Neural progenitor cell (in vitro differentiated cells): ENCODE measurements around the gene TRIO. TPM values are rescaled to one million over a fixed set of nuclear protein-coding genes. Genes with fewer than 3 reads are reported as not detected.

ENCODE experiments used
- DNase-seq: peaks from one replicate; pipeline ENCODE4 v3.0.0-alpha.2; 2016; ENCODE audit warnings: low spot score
- H2AFZ ChIP-seq: fragments of 200-600 bp; sonication (generic); replicated peaks from 2 replicates; pipeline ENCODE4 v1.6.1; 2016; ENCODE audit warnings: antibody characterized with exemption
- H3F3A ChIP-seq: fragments of 200-600 bp; sonication (generic); 2 replicates; pipeline ENCODE4 v1.6.1; 2016; ENCODE audit warnings: antibody characterized with exemption, low read depth
- H3K27ac ChIP-seq: fragments of 200-600 bp; sonication (generic); 2 replicates; pipeline ENCODE4 v1.5.1; 2016; ENCODE audit warnings: mild to moderate bottlenecking
- H3K27me3 ChIP-seq: fragments of 200-600 bp; sonication (generic); 2 replicates; pipeline ENCODE4 v1.6.1; 2016; ENCODE audit warnings: mild to moderate bottlenecking, moderate library complexity
- H3K36me3 ChIP-seq: fragments of 200-600 bp; sonication (generic); 2 replicates; pipeline ENCODE4 v1.5.1; 2016
- H3K4me1 ChIP-seq: fragments of 200-600 bp; sonication (generic); 2 replicates; pipeline ENCODE4 v1.6.1; 2016; ENCODE audit warnings: mixed run types
- H3K4me2 ChIP-seq: fragments of 200-600 bp; sonication (generic); 2 replicates; pipeline ENCODE4 v1.6.1; 2016
- H3K4me3 ChIP-seq: fragments of 200-600 bp; sonication (generic); 2 replicates; pipeline ENCODE4 v1.5.1; 2016
- H3K79me2 ChIP-seq: fragments of 200-600 bp; sonication (generic); 2 replicates; pipeline ENCODE4 v1.6.1; 2016; ENCODE audit warnings: low read depth
- H3K9ac ChIP-seq: fragments of 200-600 bp; sonication (generic); 2 replicates; pipeline ENCODE4 v1.6.1; 2016
- H3K9me3 ChIP-seq: fragments of 200-600 bp; sonication (generic); 2 replicates; pipeline ENCODE4 v1.5.1; 2016; ENCODE audit warnings: low read depth
- H4K20me1 ChIP-seq: fragments of 200-600 bp; sonication (generic); 2 replicates; pipeline ENCODE4 v1.6.1; 2016; ENCODE audit warnings: low read depth
- H3K27ac Mint-ChIP-seq: 3 replicates; pipeline ENCODE4 v1.8.0; 2021; ENCODE audit warnings: mixed read lengths
- H3K27me3 Mint-ChIP-seq: 2 replicates; pipeline ENCODE4 v1.8.0; 2022; ENCODE audit warnings: low read depth, mild to moderate bottlenecking, inconsistent platforms, moderate library complexity, mixed read lengths; ENCODE audit not compliant: insufficient read depth
- H3K36me3 Mint-ChIP-seq: 3 replicates; pipeline ENCODE4 v1.8.0; 2021; ENCODE audit warnings: mixed read lengths
- H3K4me1 Mint-ChIP-seq: 3 replicates; pipeline ENCODE4 v1.8.0; 2021; ENCODE audit warnings: mixed read lengths
- H3K4me3 Mint-ChIP-seq: 3 replicates; pipeline ENCODE4 v1.8.0; 2021; ENCODE audit warnings: mild to moderate bottlenecking, moderate library complexity, mixed read lengths
- H3K9me3 Mint-ChIP-seq: 3 replicates; pipeline ENCODE4 v1.8.0; 2020; ENCODE audit warnings: mixed read lengths
- CTCF ChIP-seq: fragments of 200-600 bp; sonication (generic); IDR thresholded peaks from 2 replicates; pipeline ENCODE4 v1.5.1; 2017; ENCODE audit warnings: antibody characterized with exemption, mild to moderate bottlenecking
- EZH2 ChIP-seq: fragments of 200-600 bp; sonication (generic); IDR thresholded peaks from 2 replicates; pipeline ENCODE4 v1.6.1; 2017; ENCODE audit warnings: antibody characterized with exemption, mild to moderate bottlenecking, moderate library complexity
- EZH2phosphoT487 ChIP-seq: fragments of 200-600 bp; sonication (generic); IDR thresholded peaks from 2 replicates; pipeline ENCODE4 v1.6.1; 2017; ENCODE audit warnings: antibody characterized with exemption
- total RNA-seq: library from RNA; depleted of rRNA; stranded (reverse); fragments of >200 nt; gene quantifications from 2 replicates; pipeline ENCODE4 v1.2.3, GENCODE V29; 2015; ENCODE audit warnings: low replicate concordance

TRIO gene
- total RNA-seq, 1 donor from 2014 or later, result 84.7 TPM

- Histone ChIP-seq H3F3A (no peaks in the 10 kb centered on the region), H3K4me3 (no peak overlapping the region), H3K4me2 (no peak overlapping the region), H3K27me3 (no peaks in the 10 kb centered on the region), H3K36me3 (no peaks in the 10 kb centered on the region), H3K9me3 (no peaks in the 10 kb centered on the region), H3K9ac (no peak overlapping the region), H4K20me1 (no peaks in the 10 kb centered on the region), H3K27ac (no peak overlapping the region), H3K4me1 (no peaks in the 10 kb centered on the region), H2AFZ (no peak overlapping the region), H3K79me2 (no peaks in the 10 kb centered on the region)
- Mint-ChIP-seq H3K4me3 (no peak overlapping the region), H3K27ac (no peak overlapping the region), H3K9me3 (peaks cover 7% of the 10 kb centered on the region), H3K4me1 (no peaks in the 10 kb centered on the region), H3K36me3 (peaks cover 4% of the 10 kb centered on the region), H3K27me3 (peaks cover 3% of the 10 kb centered on the region)
- DNase-seq, result no peak
- no peak for TF ChIP-seq EZH2phosphoT487
- TF ChIP-seq EZH2, result no peak
- TF ChIP-seq CTCF, result no peak
Observed at GRCh38 chr5:14516901-14517300, 373.8 kb downstream of the TRIO start.

- Histone ChIP-seq H3K79me2 (no peaks in the 10 kb centered on the region), H3K4me1 (no peaks in the 10 kb centered on the region), H3K4me3 (no peak overlapping the region), H2AFZ (no peak overlapping the region), H3K36me3 (no peaks in the 10 kb centered on the region), H3K9me3 (no peaks in the 10 kb centered on the region), H3K27me3 (no peaks in the 10 kb centered on the region), H3K4me2 (no peak overlapping the region), H3K27ac (no peak overlapping the region), H3F3A (no peaks in the 10 kb centered on the region), H3K9ac (no peak overlapping the region), H4K20me1 (no peaks in the 10 kb centered on the region)
- no peak for TF ChIP-seq EZH2
- no peak for TF ChIP-seq CTCF
- no peak for TF ChIP-seq EZH2phosphoT487
- no peak for DNase-seq
- Mint-ChIP-seq H3K4me3 (no peak overlapping the region), H3K9me3 (peaks cover 7% of the 10 kb centered on the region), H3K27me3 (peaks cover 3% of the 10 kb centered on the region), H3K36me3 (no peaks in the 10 kb centered on the region), H3K27ac (no peak overlapping the region), H3K4me1 (no peaks in the 10 kb centered on the region)
Observed at GRCh38 chr5:14518638-14519037, 375.5 kb downstream of the TRIO start.

GRCh38 chr5:14521748-14522147, 378.6 kb downstream of the TRIO start:
- no peak overlapping the region for H3K4me2 ChIP-seq
- H3K4me1 ChIP-seq, result no peaks in the 10 kb centered on the region
- Mint-ChIP-seq H3K4me1 (no peaks in the 10 kb centered on the region), H3K27me3 (peaks cover 3% of the 10 kb centered on the region), H3K27ac (no peak overlapping the region), H3K4me3 (no peak overlapping the region), H3K9me3 (peaks cover 2% of the 10 kb centered on the region), H3K36me3 (no peaks in the 10 kb centered on the region)
- no peaks in the 10 kb centered on the region for H3K36me3 ChIP-seq
- DNase-seq, result no peak
- no peak for TF ChIP-seq CTCF
- no peak for TF ChIP-seq EZH2
- no peak for TF ChIP-seq EZH2phosphoT487
- no peaks in the 10 kb centered on the region for H3K9me3 ChIP-seq
- no peaks in the 10 kb centered on the region for H3K27me3 ChIP-seq
- no peak overlapping the region for H2AFZ ChIP-seq
- no peak overlapping the region for H3K4me3 ChIP-seq
- H3K79me2 ChIP-seq, result no peaks in the 10 kb centered on the region
- H3K27ac ChIP-seq, result no peak overlapping the region
- H3F3A ChIP-seq, result no peaks in the 10 kb centered on the region
- no peak overlapping the region for H3K9ac ChIP-seq
- no peaks in the 10 kb centered on the region for H4K20me1 ChIP-seq

- no peak overlapping the region for H3K4me3 Mint-ChIP-seq
- Histone ChIP-seq H4K20me1 (no peaks in the 10 kb centered on the region), H2AFZ (no peak overlapping the region), H3K27me3 (no peaks in the 10 kb centered on the region), H3K36me3 (no peaks in the 10 kb centered on the region), H3K4me3 (no peak overlapping the region), H3F3A (no peaks in the 10 kb centered on the region), H3K4me1 (no peaks in the 10 kb centered on the region), H3K9me3 (no peaks in the 10 kb centered on the region), H3K79me2 (no peaks in the 10 kb centered on the region), H3K27ac (no peak overlapping the region), H3K9ac (no peak overlapping the region), H3K4me2 (no peak overlapping the region)
- H3K27me3 Mint-ChIP-seq, result peaks cover 3% of the 10 kb centered on the region
- H3K27ac Mint-ChIP-seq, result no peak overlapping the region
- no peak for DNase-seq
- no peaks in the 10 kb centered on the region for H3K36me3 Mint-ChIP-seq
- no peaks in the 10 kb centered on the region for H3K4me1 Mint-ChIP-seq
- TF ChIP-seq EZH2phosphoT487 (no peak), EZH2 (no peak), CTCF (no peak)
- peaks cover 2% of the 10 kb centered on the region for H3K9me3 Mint-ChIP-seq
Observed at GRCh38 chr5:14522721-14523120, 379.6 kb downstream of the TRIO start.
